Mucosa of stomach (tissue), 1 donor: ENCODE data around the gene MYH9.
"Not testable (repeated sequence)": the region's sequence is repeated elsewhere in the genome, so short reads cannot be mapped to it uniquely, and the experiment has no call there.

Experiments
- H3K27me3 ChIP-seq: one replicate; pipeline ENCODE4 v1.7.0; 2013; ENCODE audit warnings: mild to moderate bottlenecking, low read length; ENCODE audit not compliant: control insufficient read depth, insufficient read depth
- H3K36me3 ChIP-seq: one replicate; pipeline ENCODE4 v1.7.0; 2013; ENCODE audit warnings: low read length; ENCODE audit not compliant: control insufficient read depth, insufficient read depth
- H3K4me1 ChIP-seq: one replicate; pipeline ENCODE4 v1.7.0; 2013; ENCODE audit warnings: mild to moderate bottlenecking, low read length; ENCODE audit not compliant: control insufficient read depth, insufficient read depth
- H3K4me3 ChIP-seq: one replicate; pipeline ENCODE4 v1.7.0; 2013; ENCODE audit warnings: low read length
- H3K9ac ChIP-seq: one replicate; pipeline ENCODE4 v1.7.0; 2013; ENCODE audit warnings: mild to moderate bottlenecking, low read length, moderate library complexity
- H3K9me3 ChIP-seq: one replicate; pipeline ENCODE4 v1.7.0; 2013; ENCODE audit warnings: mild to moderate bottlenecking, low read length, moderate library complexity; ENCODE audit not compliant: control insufficient read depth
- donor health status: Pancreatic carcinoma.

MYH9 gene

GRCh38 chr22:36391638-36392037 is 3.9 kb upstream of the MYH9 start:
- Histone ChIP-seq H3K4me1 (peaks cover 32% of the 10 kb centered on the region), H3K27me3 (no peaks in the 10 kb centered on the region), H3K9ac (no peak overlapping the region), H3K4me3 (no peak overlapping the region), H3K36me3 (no peaks in the 10 kb centered on the region), H3K9me3 (no peaks in the 10 kb centered on the region)

DNA sequence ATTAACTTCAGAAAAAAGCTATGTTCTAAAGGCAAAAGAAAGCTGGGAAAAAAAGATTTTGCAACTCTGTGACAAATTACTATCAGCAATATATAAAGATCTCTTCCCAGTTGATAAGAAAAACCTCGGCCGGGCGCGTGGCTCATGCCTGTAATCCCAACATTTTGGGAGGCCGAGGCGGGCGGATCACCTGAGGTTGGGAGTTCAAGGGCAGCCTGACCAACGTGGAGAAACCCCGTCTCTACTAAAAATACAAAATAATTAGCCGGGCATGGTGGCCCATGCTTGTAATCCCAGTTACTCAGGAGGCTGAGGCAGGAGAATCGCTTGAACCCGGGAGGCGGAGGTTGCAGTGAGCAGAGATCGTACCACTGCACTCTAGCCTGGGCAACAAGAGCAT is 1.4 kb upstream of the MYH9 start:
- H3K9ac ChIP-seq, result peak overlapping the region; percentile 67

DNA sequence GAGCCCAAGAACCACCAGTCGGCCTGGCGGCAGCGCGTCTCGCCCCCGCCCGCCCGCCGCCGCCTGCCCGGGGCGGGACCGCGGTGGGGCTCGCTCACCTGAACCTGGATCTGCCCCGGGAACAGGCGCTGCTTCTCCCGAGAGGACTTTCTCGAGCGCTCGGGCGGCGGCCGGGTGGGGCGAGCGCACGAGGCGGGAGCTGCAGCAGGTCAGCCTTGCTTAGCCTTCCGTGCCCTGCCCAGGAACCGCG is 133 bp downstream of the MYH9 start:
- Histone ChIP-seq H3K9ac (peak overlapping the region; percentile 95), H3K4me1 (peaks cover 39% of the 10 kb centered on the region), H3K9me3 (no peaks in the 10 kb centered on the region), H3K27me3 (no peaks in the 10 kb centered on the region), H3K4me3 (no peak overlapping the region), H3K36me3 (no peaks in the 10 kb centered on the region)

More for the DNA sequence above, 1.4 kb upstream of the MYH9 start:
- H3K4me3 ChIP-seq, H3K36me3 ChIP-seq, H3K27me3 ChIP-seq, H3K9me3 ChIP-seq: not testable (repeated sequence)
- H3K4me1 ChIP-seq, result peaks cover 32% of the 10 kb centered on the region

GRCh38 chr22:36386900-36387708 is 663 bp downstream of the MYH9 start:
- H3K4me3 ChIP-seq, result peak overlapping the region; percentile 72

DNA sequence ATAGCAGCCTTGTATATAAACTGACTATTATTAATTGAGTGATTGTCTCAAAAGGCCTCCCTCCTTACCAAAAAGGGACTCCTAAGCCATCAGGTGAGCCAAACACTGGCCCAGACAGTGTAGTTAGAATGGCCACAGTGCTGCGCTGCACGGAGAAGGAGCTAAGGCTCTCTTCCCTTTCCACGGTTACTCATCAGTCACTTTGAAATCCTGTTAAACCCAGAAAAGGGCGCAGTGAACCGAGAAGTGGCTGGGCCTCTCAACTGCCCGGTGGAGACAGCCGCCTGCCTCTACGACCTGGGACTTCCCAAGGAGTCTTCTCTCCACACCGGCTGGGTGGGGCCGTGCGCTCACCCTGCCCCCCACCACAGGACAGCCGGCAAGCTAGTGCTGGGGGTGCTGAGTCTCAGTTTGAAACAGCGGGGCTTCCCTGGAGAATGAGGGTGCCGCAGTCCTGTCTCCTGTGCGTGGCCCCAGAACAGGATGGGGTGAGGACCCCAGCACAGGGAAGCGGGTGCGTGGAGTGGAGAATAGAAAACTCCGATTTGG is 1.3 kb downstream of the MYH9 start:
- Histone ChIP-seq H3K9me3 (no peaks in the 10 kb centered on the region), H3K4me3 (peak overlapping the region; percentile 72), H3K4me1 (peaks cover 34% of the 10 kb centered on the region), H3K27me3 (no peaks in the 10 kb centered on the region), H3K9ac (peak overlapping the region; percentile 95), H3K36me3 (no peaks in the 10 kb centered on the region)

More at GRCh38 chr22:36386900-36387708, 663 bp downstream of the MYH9 start:
- Histone ChIP-seq H3K4me1 (peaks cover 39% of the 10 kb centered on the region), H3K9me3 (no peaks in the 10 kb centered on the region), H3K9ac (peak overlapping the region; percentile 95), H3K27me3 (no peaks in the 10 kb centered on the region), H3K36me3 (no peaks in the 10 kb centered on the region)

DNA sequence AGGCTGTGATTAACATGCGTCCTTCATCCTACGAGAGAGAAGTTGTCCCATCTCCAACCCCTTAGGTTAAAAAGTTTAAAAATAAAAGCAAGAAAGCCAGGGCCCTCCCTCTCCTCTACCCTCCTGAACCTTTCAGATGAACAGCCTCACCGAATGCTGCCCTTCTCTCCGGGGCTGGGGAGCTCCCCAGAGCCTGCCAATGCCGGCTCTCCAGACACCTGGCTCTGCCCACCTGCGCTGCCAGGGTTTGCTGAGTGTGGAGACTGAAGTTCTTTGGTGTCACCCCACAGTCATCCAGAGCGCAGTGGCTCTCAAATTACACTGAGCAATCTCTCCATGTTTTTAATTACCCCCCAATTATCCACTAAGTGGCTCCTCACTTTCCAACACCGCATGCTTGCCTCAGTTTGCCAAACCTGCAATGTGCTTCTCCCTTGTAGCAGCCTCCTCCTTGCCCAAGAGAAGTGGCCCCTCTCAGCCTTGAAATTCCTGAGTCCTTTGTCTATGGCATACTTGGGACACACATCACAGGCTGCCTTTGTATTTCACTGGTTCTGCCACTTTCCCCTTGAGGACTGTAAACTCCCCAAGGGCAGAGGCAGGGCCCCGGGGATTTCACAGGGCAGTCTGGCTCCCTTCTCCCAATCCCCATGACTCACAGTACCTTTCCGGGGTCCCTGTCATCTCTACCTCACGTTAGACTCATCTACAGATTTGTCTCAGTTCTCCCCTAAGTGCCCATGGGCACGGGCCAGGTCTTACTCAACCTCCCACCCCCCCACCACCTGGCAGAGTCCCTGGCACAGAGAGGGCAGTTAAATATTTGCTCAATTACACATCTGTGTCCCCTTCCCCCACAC is 2.0 kb downstream of the MYH9 start:
- Histone ChIP-seq H3K9ac (peak overlapping the region; percentile 95), H3K4me3 (peak overlapping the region; percentile 72), H3K27me3 (no peaks in the 10 kb centered on the region), H3K9me3 (no peaks in the 10 kb centered on the region), H3K36me3 (no peaks in the 10 kb centered on the region), H3K4me1 (peaks cover 33% of the 10 kb centered on the region)

- Histone ChIP-seq H3K4me3 (peak overlapping the region; percentile 72), H3K27me3 (no peaks in the 10 kb centered on the region), H3K4me1 (peaks cover 41% of the 10 kb centered on the region), H3K36me3 (no peaks in the 10 kb centered on the region), H3K9ac (peak overlapping the region; percentile 95), H3K9me3 (no peaks in the 10 kb centered on the region)
These were observed 2.8 kb downstream of the MYH9 start for GRCh38 chr22:36384766-36385481.

- Histone ChIP-seq H3K27me3 (no peaks in the 10 kb centered on the region), H3K36me3 (no peaks in the 10 kb centered on the region), H3K4me1 (peaks cover 50% of the 10 kb centered on the region), H3K9ac (peak overlapping the region; percentile 59), H3K9me3 (no peaks in the 10 kb centered on the region), H3K4me3 (no peak overlapping the region)
These were observed 4.6 kb downstream of the MYH9 start for GRCh38 chr22:36383110-36383581.

- Histone ChIP-seq H3K27me3 (no peaks in the 10 kb centered on the region), H3K9me3 (no peaks in the 10 kb centered on the region), H3K9ac (no peak overlapping the region), H3K4me1 (peaks cover 62% of the 10 kb centered on the region), H3K36me3 (no peaks in the 10 kb centered on the region), H3K4me3 (no peak overlapping the region)
These were observed 6.1 kb downstream of the MYH9 start for GRCh38 chr22:36381513-36382128.

GRCh38 chr22:36379593-36380361 is 8.0 kb downstream of the MYH9 start:
- no peaks in the 10 kb centered on the region for H3K36me3 ChIP-seq
- peak overlapping the region; percentile 31 for H3K9ac ChIP-seq
- no peaks in the 10 kb centered on the region for H3K9me3 ChIP-seq
- no peak overlapping the region for H3K4me3 ChIP-seq
- H3K27me3 ChIP-seq, result no peaks in the 10 kb centered on the region
- peaks cover 61% of the 10 kb centered on the region for H3K4me1 ChIP-seq

DNA sequence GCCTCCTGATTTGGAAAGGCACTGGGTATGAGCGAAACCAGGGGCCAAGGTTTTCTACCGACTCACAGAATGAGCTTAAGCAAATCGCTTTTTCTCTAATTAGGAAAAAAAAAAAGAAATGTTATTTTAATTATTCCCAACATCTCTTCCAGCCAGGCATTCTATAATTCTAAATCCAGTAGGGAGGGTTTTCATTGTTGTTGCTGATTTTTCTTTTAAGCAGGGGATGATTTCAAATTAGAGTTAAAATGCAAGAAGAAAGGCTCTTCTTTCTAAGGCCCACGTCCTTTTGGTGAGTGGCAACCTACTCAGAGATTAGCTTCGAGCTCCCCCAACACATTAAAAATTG is 8.9 kb downstream of the MYH9 start:
- H3K9me3 ChIP-seq, result no peaks in the 10 kb centered on the region
- H3K4me3 ChIP-seq, result no peak overlapping the region
- no peaks in the 10 kb centered on the region for H3K27me3 ChIP-seq
- H3K4me1 ChIP-seq, result peaks cover 68% of the 10 kb centered on the region
- H3K36me3 ChIP-seq, result no peaks in the 10 kb centered on the region
- no peak overlapping the region for H3K9ac ChIP-seq
